Measurements from ENCODE around the gene EFHC1.
"Not testable (repeated sequence)": the region's sequence is repeated elsewhere in the genome, so short reads cannot be mapped to it uniquely, and the experiment has no call there.

- not testable (repeated sequence) for TF ChIP-seq CTCF (conservative IDR thresholded peaks at IDR 0.05; ENCODE audit: low read length); EZH2phosphoT487 (IDR thresholded peaks at IDR 0.05; ENCODE audit: borderline replicate concordance, low read depth, low read length)
Observed at GRCh38 chr6:52388119-52388518, 32.0 kb upstream of the EFHC1 start.
